H1 (cell line): Measurements from ENCODE around the gene SHROOM3. TPM values are rescaled to one million over a fixed set of nuclear protein-coding genes. Genes with fewer than 3 reads are reported as not detected.

Experiments
- CTCF ChIA-PET: fragments of 300-600 bp; sonication (Branson Sonifier 250); formaldehyde crosslinking; loops from one replicate; lab custom pipeline; 2021; ENCODE audit not compliant: partially characterized antibody; lab: Charles Lee
- POLR2A ChIA-PET: fragments of 300-600 bp; sonication (Branson Sonifier 250); formaldehyde crosslinking; loops from one replicate; lab custom pipeline; 2021; ENCODE audit warnings: inconsistent platforms; ENCODE audit not compliant: partially characterized antibody; lab: Charles Lee
- DNase-seq, 2 experiments: peaks; one replicate each; pipeline versions ENCODE4 v3.0.0 to v3.0.0-alpha.2; 2010 to 2022; ENCODE audit warnings: low spot score in 2 of 2, low read depth in 1 of 2, mixed read lengths in 1 of 2
- FAIRE-seq: peaks from 2 replicates; lab custom pipeline; 2011; peaks lifted over from hg19 to GRCh38; lab: Jason Lieb, UNC
- H2AFZ ChIP-seq: 2 replicates; pipeline ENCODE4 v1.8.1; 2012; ENCODE audit warnings: low read length, inconsistent platforms
- H2AK5ac ChIP-seq: 2 replicates; pipeline ENCODE4 v1.6.1; 2013; ENCODE audit warnings: low read depth, low read length
- H2BK120ac ChIP-seq: replicated peaks from 2 replicates; pipeline ENCODE3; 2013; ENCODE audit warnings: low read depth, low read length, inconsistent platforms
- H2BK12ac ChIP-seq: 2 replicates; pipeline ENCODE4 v1.6.1; 2013; ENCODE audit warnings: low read depth, low read length
- H2BK15ac ChIP-seq: 2 replicates; pipeline ENCODE4 v1.6.1; 2013; ENCODE audit warnings: low read length
- H2BK20ac ChIP-seq: 2 replicates; pipeline ENCODE4 v1.6.1; 2013; ENCODE audit warnings: low read length
- H2BK5ac ChIP-seq: 2 replicates; pipeline ENCODE4 v1.6.1; 2013; ENCODE audit warnings: low read depth, low read length
- H3K14ac ChIP-seq: 2 replicates; pipeline ENCODE4 v1.6.1; 2013; ENCODE audit warnings: inconsistent platforms; ENCODE audit not compliant: insufficient read length
- H3K18ac ChIP-seq: 2 replicates; pipeline ENCODE4 v1.6.1; 2013; ENCODE audit warnings: low read length; ENCODE audit errors: extremely low read depth
- H3K23ac ChIP-seq: 2 replicates; pipeline ENCODE4 v1.6.1; 2013; ENCODE audit warnings: inconsistent platforms; ENCODE audit not compliant: insufficient read length
- H3K23me2 ChIP-seq: 2 replicates; pipeline ENCODE4 v1.6.1; 2013; ENCODE audit warnings: low read depth, low read length
- H3K27ac ChIP-seq: 2 replicates; pipeline ENCODE4 v1.6.1; 2011; ENCODE audit warnings: low read depth, low read length, inconsistent platforms
- H3K27me3 ChIP-seq, 4 experiments: replicated peaks in 1 of 4; 1 replicate in 1 of 4; 2 replicates in 3 of 4; pipeline versions ENCODE4 v1.6.1 to v1.8.1; 2011 to 2013; ENCODE audit warnings: low read length in 3 of 4, mild to moderate bottlenecking in 3 of 4, inconsistent platforms in 2 of 4, mixed read lengths in 2 of 4, moderate library complexity in 1 of 4; ENCODE audit not compliant: control insufficient read depth in 3 of 4, insufficient read depth in 3 of 4; ENCODE audit errors: extremely low read depth in 1 of 4
- H3K36me3 ChIP-seq, 4 experiments: 2 replicates each; pipeline versions ENCODE4 v1.6.1 to v1.8.1; 2011 to 2013; ENCODE audit warnings: mild to moderate bottlenecking in 4 of 4, low read length in 3 of 4, moderate library complexity in 2 of 4, control low read depth in 1 of 4, inconsistent platforms in 1 of 4; ENCODE audit not compliant: insufficient read depth in 4 of 4, control insufficient read depth in 2 of 4
- H3K4ac ChIP-seq: replicated peaks from 2 replicates; pipeline ENCODE3; 2013; ENCODE audit warnings: low read length, low read depth, mixed read lengths, inconsistent platforms; ENCODE audit not compliant: insufficient read length
- H3K4me1 ChIP-seq, 4 experiments: replicated peaks in 1 of 4; 1 replicate in 1 of 4; 2 replicates in 3 of 4; pipeline versions ENCODE4 v1.6.1 to v1.8.1; 2011 to 2013; ENCODE audit warnings: low read length in 3 of 4, inconsistent platforms in 2 of 4, mixed read lengths in 1 of 4; ENCODE audit not compliant: insufficient read depth in 4 of 4, control insufficient read depth in 3 of 4
- H3K4me2 ChIP-seq, 2 experiments: 2 replicates each; pipeline versions ENCODE4 v1.6.1 to v1.8.1; 2011 to 2013; ENCODE audit warnings: low read depth in 2 of 2, low read length in 2 of 2, control low read depth in 1 of 2, inconsistent platforms in 1 of 2, mild to moderate bottlenecking in 1 of 2; ENCODE audit not compliant: insufficient read depth in 1 of 2
- H3K4me3 ChIP-seq, 4 experiments: fragments of 200-600, 300-600 bp in 1 of 4; sonication (generic), shearing (Covaris generic), sonication (Bioruptor Twin) in 1 of 4; 2 replicates each; pipeline versions ENCODE4 v1.5.1 to v1.8.1; 2011 to 2016; ENCODE audit warnings: low read length in 4 of 4, low read depth in 3 of 4, control low read depth in 2 of 4, inconsistent platforms in 2 of 4, mild to moderate bottlenecking in 2 of 4, mixed read lengths in 1 of 4, moderate library complexity in 1 of 4; ENCODE audit not compliant: insufficient read depth in 2 of 4; ENCODE audit errors: extremely low read depth in 1 of 4
- H3K56ac ChIP-seq: replicated peaks from 2 replicates; pipeline ENCODE3; 2013; ENCODE audit warnings: low read depth, mild to moderate bottlenecking, mixed read lengths, low read length, inconsistent platforms; ENCODE audit not compliant: insufficient read length
- H3K79me1 ChIP-seq: 2 replicates; pipeline ENCODE4 v1.6.1; 2013; ENCODE audit warnings: low read depth, low read length, control low read depth
- H3K79me2 ChIP-seq, 2 experiments: 2 replicates each; pipeline versions ENCODE4 v1.6.1 to v1.8.1; 2012 to 2013; ENCODE audit warnings: low read length in 2 of 2, mild to moderate bottlenecking in 2 of 2, inconsistent platforms in 1 of 2; ENCODE audit not compliant: insufficient read depth in 2 of 2, control insufficient read depth in 1 of 2
- H3K9ac ChIP-seq, 4 experiments: replicated peaks in 1 of 4; 1 replicate in 1 of 4; 2 replicates in 3 of 4; pipeline versions ENCODE4 v1.6.1 to v1.8.1; 2011 to 2013; ENCODE audit warnings: low read depth in 3 of 4, low read length in 3 of 4, control low read depth in 2 of 4, mild to moderate bottlenecking in 2 of 4, moderate library complexity in 2 of 4, inconsistent platforms in 1 of 4; ENCODE audit errors: extremely low read depth in 1 of 4
- H3K9me3 ChIP-seq, 2 experiments: 2 replicates each; pipeline versions ENCODE4 v1.6.1 to v1.8.1; 2012 to 2013; ENCODE audit warnings: mild to moderate bottlenecking in 2 of 2, moderate library complexity in 2 of 2, control low read depth in 1 of 2, inconsistent platforms in 1 of 2, low read depth in 1 of 2, low read length in 1 of 2, mixed read lengths in 1 of 2; ENCODE audit not compliant: insufficient read depth in 2 of 2
- H4K20me1 ChIP-seq, 2 experiments: replicated peaks in 1 of 2; 2 replicates each; pipeline versions ENCODE3 to v1.8.1; 2011 to 2013; ENCODE audit warnings: inconsistent platforms in 2 of 2, low read length in 2 of 2, mild to moderate bottlenecking in 1 of 2; ENCODE audit not compliant: insufficient read depth in 2 of 2, control insufficient read depth in 1 of 2
- H4K5ac ChIP-seq: 2 replicates; pipeline ENCODE4 v1.6.1; 2013; ENCODE audit warnings: low read length, low read depth, mixed read lengths, inconsistent platforms; ENCODE audit not compliant: insufficient read length
- H4K8ac ChIP-seq: 2 replicates; pipeline ENCODE4 v1.8.0; 2013; ENCODE audit warnings: mild to moderate bottlenecking, moderate library complexity, low read length, inconsistent platforms; ENCODE audit not compliant: insufficient read depth; ENCODE audit errors: extremely low read depth
- H4K91ac ChIP-seq: replicated peaks from 2 replicates; pipeline ENCODE3; 2013; ENCODE audit warnings: low read length, mixed read lengths, inconsistent platforms; ENCODE audit not compliant: insufficient read length
- KDM1A ChIP-seq: fragments of 200-600, 300-600 bp; sonication (generic); IDR thresholded peaks from 2 replicates; pipeline ENCODE4 v1.7.1; 2016; ENCODE audit warnings: mild to moderate bottlenecking, low read length, borderline replicate concordance
- SIX5 ChIP-seq: IDR thresholded peaks from 2 replicates; pipeline ENCODE4 v1.6.1; 2011; ENCODE audit warnings: mild to moderate bottlenecking, low read depth, low read length
- SP2 ChIP-seq: IDR thresholded peaks from 2 replicates; pipeline ENCODE4 v1.6.1; 2012; ENCODE audit warnings: mild to moderate bottlenecking, low read length, inconsistent platforms
- WGBS, 2 experiments: shearing (Covaris generic) in 1 of 2; methylation state at CpG; one replicate each; pipeline versions ENCODE4 v1.1.6 to v1.1.7; 2013 to 2015; ENCODE audit warnings: low lambda C conversion rate in 2 of 2, mixed read lengths in 2 of 2, inconsistent platforms in 1 of 2, low coverage in 1 of 2, missing lambda C conversion rate in 1 of 2; ENCODE audit not compliant: insufficient replicate concordance in 2 of 2, insufficient coverage in 1 of 2, insufficient read length in 1 of 2; ENCODE audit errors: extremely low coverage in 1 of 2, missing lambda C conversion rate in 1 of 2; 5-methylcytosine and 5-hydroxymethylcytosine counted together
- polyA plus RNA-seq, 7 experiments: library from polyadenylated mRNA; depleted of rRNA in 3 of 7; stranded (reverse) in 5 of 7; unstranded in 2 of 7; fragments of >200 nt in 5 of 7; fragments of 200-250 nt in 2 of 7; gene quantifications; 1 replicate in 5 of 7; 2 replicates in 1 of 7; 4 replicates in 1 of 7; pipeline versions ENCODE4 v1.2.1 to v1.2.3, GENCODE V29; 2011 to 2013; ENCODE audit warnings: missing spikeins in 2 of 7, mixed read lengths in 2 of 7
- total RNA-seq: library from RNA; stranded (reverse); fragmentation: NEBNext Ultra II Directional; extraction: Animal tissue kit (Norgen Biotek cat#: 25700); gene quantifications from 2 replicates; pipeline ENCODE4 v1.2.1, GENCODE V29; 2021
- TF ChIP-seq, protein P1 (sequence below), 3 experiments: IDR thresholded peaks; 1 replicate in 2 of 3; 2 replicates in 1 of 3; pipeline versions ENCODE4 v1.5.1 to v1.6.1; 2011; ENCODE audit warnings: low read length in 3 of 3, mild to moderate bottlenecking in 3 of 3, inconsistent platforms in 2 of 3, low read depth in 1 of 3, moderate library complexity in 1 of 3; ENCODE audit not compliant: insufficient read depth in 1 of 3; ENCODE audit errors: control extremely low read depth in 1 of 3

The SHROOM3 gene
- total and polyA plus RNA-seq, 2 of the 8 experiments (the other 6 are each of a cell fraction or from before 2014, with no cell fraction given): 15.8 to 34.0 TPM

DNA sequence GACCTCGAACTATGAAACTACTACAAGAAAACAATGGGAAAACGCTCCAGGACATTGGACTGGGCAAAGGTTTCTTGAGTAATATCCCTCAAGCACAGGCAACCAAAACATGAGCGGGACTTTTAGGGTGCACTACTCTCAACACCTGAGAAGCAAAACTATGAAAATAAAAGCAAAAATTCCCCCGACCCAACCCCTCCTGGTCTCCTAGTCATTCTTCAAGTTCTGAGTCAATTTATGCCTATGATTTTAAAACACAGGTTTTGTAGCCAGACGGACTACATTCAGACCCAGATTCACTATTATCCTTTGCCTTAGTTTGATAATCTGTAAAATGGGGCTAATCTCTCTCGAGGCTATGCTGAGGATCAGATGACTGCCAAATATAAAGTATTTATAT lies 365.9 kb downstream of the SHROOM3 start:
- Histone ChIP-seq H2BK20ac (no peak overlapping the region), H3K27me3 (peaks cover 0 to 7% (median 2%) of the 10 kb centered on the region in 4 experiments; a peak in 5 of 7 replicates), H3K23me2 (peaks cover 6% of the 10 kb centered on the region), H4K5ac (no peak overlapping the region), H3K4me1 (peaks cover 7 to 21% (median 15%) of the 10 kb centered on the region in 4 experiments), H2AFZ (no peak overlapping the region), H3K9me3 (no peaks in the 10 kb centered on the region), H3K4ac (no peak overlapping the region), H2BK120ac (no peak overlapping the region), H3K56ac (no peak overlapping the region), H3K18ac (no peak overlapping the region), H2AK5ac (no peak overlapping the region), H3K27ac (no peak overlapping the region), H2BK12ac (no peak overlapping the region), H4K91ac (no peak overlapping the region), H4K8ac (no peak overlapping the region), H3K4me2 (peak overlapping the region in 1 of 2 experiments; percentile 80; a peak in 1 of 4 replicates), H3K14ac (no peak overlapping the region), H4K20me1 (no peaks in the 10 kb centered on the region), H3K36me3 (no peaks in the 10 kb centered on the region), H3K9ac (no peak overlapping the region), H3K79me2 (no peaks in the 10 kb centered on the region), H2BK5ac (no peak overlapping the region), H3K23ac (no peak overlapping the region), H3K4me3 (no peak overlapping the region), H3K79me1 (no peaks in the 10 kb centered on the region), H2BK15ac (no peak overlapping the region)
- DNase-seq (no peak), FAIRE-seq (no peak)
- WGBS, 2 experiments: 86% methylated on average over 6 of the region's 6 CpGs; no CpG with 5 or more reads in 1 of the 2 experiments
- ChIA-PET POLR2A (no interaction called here), CTCF (interaction anchor here (1.2 kb wide), 1 partner anchor 52 kb away, joined by 3 read pairs; no protein-coding TSS in a partner anchor)
- no peak for TF ChIP-seq KDM1A
- TF ChIP-seq SIX5: no peak
- TF ChIP-seq SP2: no peak
- TF ChIP-seq, protein P1, sequence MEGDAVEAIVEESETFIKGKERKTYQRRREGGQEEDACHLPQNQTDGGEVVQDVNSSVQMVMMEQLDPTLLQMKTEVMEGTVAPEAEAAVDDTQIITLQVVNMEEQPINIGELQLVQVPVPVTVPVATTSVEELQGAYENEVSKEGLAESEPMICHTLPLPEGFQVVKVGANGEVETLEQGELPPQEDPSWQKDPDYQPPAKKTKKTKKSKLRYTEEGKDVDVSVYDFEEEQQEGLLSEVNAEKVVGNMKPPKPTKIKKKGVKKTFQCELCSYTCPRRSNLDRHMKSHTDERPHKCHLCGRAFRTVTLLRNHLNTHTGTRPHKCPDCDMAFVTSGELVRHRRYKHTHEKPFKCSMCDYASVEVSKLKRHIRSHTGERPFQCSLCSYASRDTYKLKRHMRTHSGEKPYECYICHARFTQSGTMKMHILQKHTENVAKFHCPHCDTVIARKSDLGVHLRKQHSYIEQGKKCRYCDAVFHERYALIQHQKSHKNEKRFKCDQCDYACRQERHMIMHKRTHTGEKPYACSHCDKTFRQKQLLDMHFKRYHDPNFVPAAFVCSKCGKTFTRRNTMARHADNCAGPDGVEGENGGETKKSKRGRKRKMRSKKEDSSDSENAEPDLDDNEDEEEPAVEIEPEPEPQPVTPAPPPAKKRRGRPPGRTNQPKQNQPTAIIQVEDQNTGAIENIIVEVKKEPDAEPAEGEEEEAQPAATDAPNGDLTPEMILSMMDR (IDR thresholded peaks at IDR 0.05; ENCODE audit: control extremely low read depth in 1 of 3, insufficient read depth in 1 of 3, low read depth in 1 of 3, low read length in 3 of 3): no peak
